ENCODE results near the gene VAC14. TPM values are rescaled to one million over a fixed set of nuclear protein-coding genes. Genes with fewer than 3 reads are reported as not detected.
A peak's percentile ranks its signal among the peaks of the same experiment; 100 is the strongest.

Gene VAC14
- total RNA-seq, 1 donor from 2014 or later, result 16.1 TPM

GRCh38 chr16:70737377-70738082, 63.4 kb downstream of the VAC14 start:
- H3F3A ChIP-seq (ENCODE audit: low read depth), result peaks cover 8% of the 10 kb centered on the region
- Mint-ChIP-seq H3K9me3 (no peaks in the 10 kb centered on the region), H3K27me3 (ENCODE audit: insufficient read depth, low read depth) (peaks cover 2% of the 10 kb centered on the region), H3K36me3 (peaks cover 7% of the 10 kb centered on the region), H3K27ac (no peak overlapping the region), H3K4me3 (no peak overlapping the region), H3K4me1 (peaks cover 33% of the 10 kb centered on the region)
- DNase-seq (ENCODE audit: low spot score), result no peak
- H2AFZ ChIP-seq (replicated peaks), result no peak overlapping the region
- H3K4me2 ChIP-seq, result no peak overlapping the region
- no peaks in the 10 kb centered on the region for H3K79me2 ChIP-seq (ENCODE audit: low read depth)
- H3K4me1 ChIP-seq, result peaks cover 21% of the 10 kb centered on the region
- H3K27ac ChIP-seq, result no peak overlapping the region
- no peaks in the 10 kb centered on the region for H3K27me3 ChIP-seq
- H3K9ac ChIP-seq, result no peak overlapping the region
- no peak for TF ChIP-seq EZH2phosphoT487 (IDR thresholded peaks at IDR 0.05)
- TF ChIP-seq, protein P1, sequence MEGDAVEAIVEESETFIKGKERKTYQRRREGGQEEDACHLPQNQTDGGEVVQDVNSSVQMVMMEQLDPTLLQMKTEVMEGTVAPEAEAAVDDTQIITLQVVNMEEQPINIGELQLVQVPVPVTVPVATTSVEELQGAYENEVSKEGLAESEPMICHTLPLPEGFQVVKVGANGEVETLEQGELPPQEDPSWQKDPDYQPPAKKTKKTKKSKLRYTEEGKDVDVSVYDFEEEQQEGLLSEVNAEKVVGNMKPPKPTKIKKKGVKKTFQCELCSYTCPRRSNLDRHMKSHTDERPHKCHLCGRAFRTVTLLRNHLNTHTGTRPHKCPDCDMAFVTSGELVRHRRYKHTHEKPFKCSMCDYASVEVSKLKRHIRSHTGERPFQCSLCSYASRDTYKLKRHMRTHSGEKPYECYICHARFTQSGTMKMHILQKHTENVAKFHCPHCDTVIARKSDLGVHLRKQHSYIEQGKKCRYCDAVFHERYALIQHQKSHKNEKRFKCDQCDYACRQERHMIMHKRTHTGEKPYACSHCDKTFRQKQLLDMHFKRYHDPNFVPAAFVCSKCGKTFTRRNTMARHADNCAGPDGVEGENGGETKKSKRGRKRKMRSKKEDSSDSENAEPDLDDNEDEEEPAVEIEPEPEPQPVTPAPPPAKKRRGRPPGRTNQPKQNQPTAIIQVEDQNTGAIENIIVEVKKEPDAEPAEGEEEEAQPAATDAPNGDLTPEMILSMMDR (IDR thresholded peaks at IDR 0.05), result no peak
- no peak for TF ChIP-seq EZH2 (IDR thresholded peaks at IDR 0.05)
- no peaks in the 10 kb centered on the region for H3K36me3 ChIP-seq
- H4K20me1 ChIP-seq (ENCODE audit: low read depth), result no peaks in the 10 kb centered on the region
- no peak overlapping the region for H3K4me3 ChIP-seq
- H3K9me3 ChIP-seq (ENCODE audit: low read depth), result no peaks in the 10 kb centered on the region

DNA sequence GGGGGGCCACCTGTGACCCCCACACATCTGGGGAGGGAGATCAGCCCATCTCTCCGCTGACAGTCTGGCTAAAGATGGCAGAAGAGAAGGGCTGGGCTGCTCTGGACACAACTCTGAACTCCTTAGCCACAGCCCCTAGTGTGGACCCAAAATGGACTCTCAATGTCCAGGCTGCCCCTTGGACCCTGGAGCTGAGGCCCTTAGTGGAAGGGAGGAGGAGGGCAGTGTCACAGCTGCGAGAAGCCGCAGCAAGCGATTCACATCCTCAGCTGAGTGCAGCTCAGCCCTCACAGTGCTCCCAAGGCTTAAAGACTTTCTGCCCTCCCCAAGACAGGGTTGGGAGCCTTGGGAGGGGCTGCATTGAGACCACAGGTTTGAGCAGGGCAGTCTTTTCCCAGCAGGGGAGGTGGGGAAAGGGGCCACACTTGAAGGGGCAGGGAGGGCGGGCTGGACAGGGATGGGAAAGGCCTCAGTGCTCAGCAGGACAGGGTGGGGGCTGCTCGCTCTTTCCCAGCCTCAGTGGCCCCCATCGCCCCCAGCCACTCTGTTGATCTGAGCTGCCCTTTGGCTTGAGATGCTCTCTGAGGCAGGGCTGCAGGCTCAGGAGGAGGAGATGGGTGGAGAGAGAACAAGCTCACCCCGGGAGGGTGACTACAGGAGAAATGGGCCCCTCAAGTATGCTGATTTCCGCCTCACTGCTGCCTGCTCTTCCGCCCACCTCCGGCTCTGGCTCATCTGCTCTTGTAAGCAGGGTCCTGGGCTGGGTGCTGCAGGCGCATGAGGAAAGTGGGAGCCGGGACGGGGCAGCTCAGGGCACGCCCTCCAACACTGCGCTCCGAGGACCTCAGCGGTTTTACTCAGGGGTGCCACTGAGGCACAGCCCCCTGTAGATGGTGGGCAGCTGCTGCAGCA, 64.2 kb downstream of the VAC14 start:
- Histone ChIP-seq H2AFZ (replicated peaks) (no peak overlapping the region), H3K79me2 (ENCODE audit: low read depth) (no peaks in the 10 kb centered on the region)
- peak overlapping the region; percentile 88 for H3K27ac Mint-ChIP-seq

GRCh38 chr16:70735141-70735979, 65.6 kb downstream of the VAC14 start:
- peak; percentile 53 for DNase-seq (ENCODE audit: low spot score)
- Histone ChIP-seq H3K9me3 (ENCODE audit: low read depth) (no peaks in the 10 kb centered on the region), H4K20me1 (ENCODE audit: low read depth) (no peaks in the 10 kb centered on the region), H3K36me3 (no peaks in the 10 kb centered on the region), H3K4me1 (peaks cover 27% of the 10 kb centered on the region), H3K9ac (no peak overlapping the region), H3K27ac (peak overlapping the region; percentile 31), H2AFZ (replicated peaks) (no peak overlapping the region), H3K79me2 (ENCODE audit: low read depth) (no peaks in the 10 kb centered on the region), H3K27me3 (no peaks in the 10 kb centered on the region), H3K4me2 (no peak overlapping the region), H3F3A (ENCODE audit: low read depth) (peaks cover 8% of the 10 kb centered on the region), H3K4me3 (no peak overlapping the region)
- Mint-ChIP-seq H3K9me3 (no peaks in the 10 kb centered on the region), H3K4me1 (peaks cover 42% of the 10 kb centered on the region), H3K36me3 (peaks cover 11% of the 10 kb centered on the region), H3K4me3 (no peak overlapping the region), H3K27me3 (ENCODE audit: insufficient read depth, low read depth) (peaks cover 2% of the 10 kb centered on the region), H3K27ac (no peak overlapping the region)
- TF ChIP-seq EZH2phosphoT487 (IDR thresholded peaks at IDR 0.05), result no peak
- no peak for TF ChIP-seq EZH2 (IDR thresholded peaks at IDR 0.05)
- TF ChIP-seq, protein P1 (IDR thresholded peaks at IDR 0.05), result no peak

More for the DNA sequence above, 64.2 kb downstream of the VAC14 start:
- Mint-ChIP-seq H3K27me3 (ENCODE audit: insufficient read depth, low read depth) (peaks cover 2% of the 10 kb centered on the region), H3K9me3 (no peaks in the 10 kb centered on the region), H3K4me3 (peak overlapping the region; percentile 36), H3K4me1 (peaks cover 33% of the 10 kb centered on the region), H3K36me3 (peaks cover 9% of the 10 kb centered on the region)
- H3K9me3 ChIP-seq (ENCODE audit: low read depth), result no peaks in the 10 kb centered on the region
- TF ChIP-seq, protein P1 (IDR thresholded peaks at IDR 0.05), result no peak
- TF ChIP-seq EZH2phosphoT487 (IDR thresholded peaks at IDR 0.05) (no peak), EZH2 (IDR thresholded peaks at IDR 0.05) (no peak)
- DNase-seq (ENCODE audit: low spot score), result peak; percentile 23
- H3K9ac ChIP-seq, result no peak overlapping the region
- no peaks in the 10 kb centered on the region for H4K20me1 ChIP-seq (ENCODE audit: low read depth)
- H3K36me3 ChIP-seq, result no peaks in the 10 kb centered on the region
- peaks cover 21% of the 10 kb centered on the region for H3K4me1 ChIP-seq
- H3K27ac ChIP-seq, result no peak overlapping the region
- H3F3A ChIP-seq (ENCODE audit: low read depth), result peaks cover 8% of the 10 kb centered on the region
- peak overlapping the region; percentile 42 for H3K4me2 ChIP-seq
- no peak overlapping the region for H3K4me3 ChIP-seq
- no peaks in the 10 kb centered on the region for H3K27me3 ChIP-seq
